Smooth muscle cell (in vitro differentiated cells): Measurements from ENCODE around the gene SEMA6D. TPM values are rescaled to one million over a fixed set of nuclear protein-coding genes. Genes with fewer than 3 reads are reported as not detected.

Experiments
- DNase-seq: peaks from one replicate; lab custom pipeline; 2025; ENCODE audit not compliant: unreplicated experiment; lab: John Stamatoyannopoulos, UW
- H2AFZ ChIP-seq: fragments of 200-600 bp; sonication (generic); 2 replicates; pipeline ENCODE4 v1.6.0; 2016; ENCODE audit warnings: antibody characterized with exemption, low read depth, mild to moderate bottlenecking
- H3F3A ChIP-seq: fragments of 200-600 bp; sonication (generic); 2 replicates; pipeline ENCODE4 v1.6.0; 2017; ENCODE audit warnings: antibody characterized with exemption, low read depth
- H3K27ac ChIP-seq: fragments of 200-600 bp; sonication (generic); 2 replicates; pipeline ENCODE4 v1.5.1; 2016; ENCODE audit warnings: low read depth, mild to moderate bottlenecking
- H3K27me3 ChIP-seq: fragments of 200-600 bp; sonication (generic); 2 replicates; pipeline ENCODE4 v1.6.1; 2016; ENCODE audit warnings: low read depth, mild to moderate bottlenecking
- H3K36me3 ChIP-seq: fragments of 200-600 bp; sonication (generic); 2 replicates; pipeline ENCODE4 v1.5.1; 2016; ENCODE audit warnings: low read depth
- H3K4me1 ChIP-seq: fragments of 200-600 bp; sonication (generic); 2 replicates; pipeline ENCODE4 v1.5.1; 2016; ENCODE audit warnings: low read depth
- H3K4me2 ChIP-seq: fragments of 200-600 bp; sonication (generic); 2 replicates; pipeline ENCODE4 v1.6.0; 2016; ENCODE audit warnings: mild to moderate bottlenecking
- H3K4me3 ChIP-seq: fragments of 200-600 bp; sonication (generic); 2 replicates; pipeline ENCODE4 v1.5.1; 2016; ENCODE audit warnings: mild to moderate bottlenecking
- H3K79me2 ChIP-seq: fragments of 200-600 bp; sonication (generic); 2 replicates; pipeline ENCODE4 v1.6.0; 2016; ENCODE audit warnings: low read depth, mild to moderate bottlenecking
- H3K9ac ChIP-seq: fragments of 200-600 bp; sonication (generic); 2 replicates; pipeline ENCODE4 v1.6.0; 2016; ENCODE audit warnings: low read depth
- H3K9me3 ChIP-seq: fragments of 200-600 bp; sonication (generic); replicated peaks from 2 replicates; pipeline ENCODE4 v1.5.1; 2016; ENCODE audit warnings: low read depth
- H4K20me1 ChIP-seq: fragments of 200-600 bp; sonication (generic); 2 replicates; pipeline ENCODE4 v1.6.0; 2016; ENCODE audit warnings: low read depth
- WGBS: methylation state at CpG from one replicate; pipeline ENCODE4 v1.1.7; 2016; ENCODE audit warnings: low lambda C conversion rate; 5-methylcytosine and 5-hydroxymethylcytosine counted together
- polyA plus RNA-seq: library from polyadenylated mRNA; unstranded; fragments of >200 nt; fragmentation: Nextera tagmentation; extraction: Ambion mirVana; gene quantifications from 2 replicates; pipeline ENCODE4 v1.2.1, GENCODE V29; 2016
- total RNA-seq: library from RNA; depleted of rRNA; stranded (reverse); fragments of >200 nt; gene quantifications from 2 replicates; pipeline ENCODE4 v1.2.3, GENCODE V29; 2014
- TF ChIP-seq, protein P1 (sequence below): fragments of 200-600 bp; sonication (generic); IDR thresholded peaks from 2 replicates; pipeline ENCODE4 v1.5.1; 2017; ENCODE audit warnings: borderline replicate concordance, mild to moderate bottlenecking, antibody characterized with exemption; ENCODE audit not compliant: insufficient read depth, poor library complexity, severe bottlenecking

SEMA6D gene
- total and polyA plus RNA-seq, 2 experiments from 2014 or later, result 31.4 to 44.9 TPM

DNA sequence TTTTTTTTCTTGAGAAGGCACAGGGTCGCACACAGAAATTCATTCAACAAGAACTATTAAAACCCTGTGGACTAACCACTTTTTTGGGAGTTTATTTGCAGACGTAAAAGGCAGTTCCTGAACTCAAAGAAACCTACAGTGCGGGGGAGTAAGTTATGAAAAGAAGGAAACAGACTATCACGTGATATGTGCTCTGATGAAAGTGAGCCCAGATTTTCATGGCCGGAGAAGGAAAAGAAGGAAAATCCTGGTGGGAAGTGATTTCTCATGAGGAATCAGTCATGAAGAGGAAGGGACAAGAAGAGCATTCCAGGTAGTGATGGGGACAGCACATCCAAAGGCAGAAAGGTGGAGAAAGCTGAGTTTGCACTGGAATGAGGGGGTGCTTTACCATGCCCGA, 26.1 kb downstream of the SEMA6D start:
- Histone ChIP-seq H3K9ac (no peak overlapping the region), H3K9me3 (no peaks in the 10 kb centered on the region), H3K27me3 (no peaks in the 10 kb centered on the region), H3K36me3 (no peaks in the 10 kb centered on the region), H3K27ac (no peak overlapping the region), H3F3A (peaks cover 10% of the 10 kb centered on the region), H3K4me1 (peaks cover 24% of the 10 kb centered on the region), H3K4me3 (no peak overlapping the region), H4K20me1 (peaks cover 8% of the 10 kb centered on the region), H3K79me2 (peaks cover 78% of the 10 kb centered on the region), H3K4me2 (peak overlapping the region; percentile 39), H2AFZ (no peak overlapping the region)
- TF ChIP-seq, protein P1, sequence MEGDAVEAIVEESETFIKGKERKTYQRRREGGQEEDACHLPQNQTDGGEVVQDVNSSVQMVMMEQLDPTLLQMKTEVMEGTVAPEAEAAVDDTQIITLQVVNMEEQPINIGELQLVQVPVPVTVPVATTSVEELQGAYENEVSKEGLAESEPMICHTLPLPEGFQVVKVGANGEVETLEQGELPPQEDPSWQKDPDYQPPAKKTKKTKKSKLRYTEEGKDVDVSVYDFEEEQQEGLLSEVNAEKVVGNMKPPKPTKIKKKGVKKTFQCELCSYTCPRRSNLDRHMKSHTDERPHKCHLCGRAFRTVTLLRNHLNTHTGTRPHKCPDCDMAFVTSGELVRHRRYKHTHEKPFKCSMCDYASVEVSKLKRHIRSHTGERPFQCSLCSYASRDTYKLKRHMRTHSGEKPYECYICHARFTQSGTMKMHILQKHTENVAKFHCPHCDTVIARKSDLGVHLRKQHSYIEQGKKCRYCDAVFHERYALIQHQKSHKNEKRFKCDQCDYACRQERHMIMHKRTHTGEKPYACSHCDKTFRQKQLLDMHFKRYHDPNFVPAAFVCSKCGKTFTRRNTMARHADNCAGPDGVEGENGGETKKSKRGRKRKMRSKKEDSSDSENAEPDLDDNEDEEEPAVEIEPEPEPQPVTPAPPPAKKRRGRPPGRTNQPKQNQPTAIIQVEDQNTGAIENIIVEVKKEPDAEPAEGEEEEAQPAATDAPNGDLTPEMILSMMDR, result no peak
- WGBS, result 76% methylated on average over 6 of the region's 6 CpGs
- DNase-seq, result no peak

DNA sequence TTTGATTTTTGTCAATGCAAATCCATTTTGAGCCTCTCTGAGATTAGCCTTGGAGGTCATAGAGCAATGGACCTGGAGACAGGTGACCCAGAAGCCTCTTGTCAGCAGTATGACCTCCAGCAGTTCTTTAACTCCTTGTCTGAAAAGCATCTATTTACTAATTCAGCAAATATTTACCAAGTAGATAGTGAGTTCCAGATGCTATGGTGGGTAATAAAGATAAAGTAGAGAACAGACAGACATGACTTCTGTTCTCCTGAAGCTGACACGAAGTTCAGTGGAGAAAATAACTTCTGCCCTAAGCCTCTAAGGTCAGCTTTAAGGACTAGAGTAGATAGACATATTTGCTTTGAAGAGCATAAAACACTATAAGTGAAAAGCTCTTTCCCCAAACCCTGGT, 26.6 kb downstream of the SEMA6D start:
- peaks cover 24% of the 10 kb centered on the region for H3K4me1 ChIP-seq
- H3F3A ChIP-seq, result peaks cover 9% of the 10 kb centered on the region
- H2AFZ ChIP-seq, result no peak overlapping the region
- no peak for DNase-seq
- no peaks in the 10 kb centered on the region for H3K27me3 ChIP-seq
- no peak overlapping the region for H3K4me2 ChIP-seq
- H3K36me3 ChIP-seq, result no peaks in the 10 kb centered on the region
- no peak overlapping the region for H3K27ac ChIP-seq
- H3K9ac ChIP-seq, result no peak overlapping the region
- no peak overlapping the region for H3K4me3 ChIP-seq
- H4K20me1 ChIP-seq, result peaks cover 8% of the 10 kb centered on the region
- H3K9me3 ChIP-seq, result no peaks in the 10 kb centered on the region
- WGBS, result 3% methylated on average over 1 of the region's 1 CpG
- TF ChIP-seq, protein P1, result no peak
- H3K79me2 ChIP-seq, result peaks cover 77% of the 10 kb centered on the region

DNA sequence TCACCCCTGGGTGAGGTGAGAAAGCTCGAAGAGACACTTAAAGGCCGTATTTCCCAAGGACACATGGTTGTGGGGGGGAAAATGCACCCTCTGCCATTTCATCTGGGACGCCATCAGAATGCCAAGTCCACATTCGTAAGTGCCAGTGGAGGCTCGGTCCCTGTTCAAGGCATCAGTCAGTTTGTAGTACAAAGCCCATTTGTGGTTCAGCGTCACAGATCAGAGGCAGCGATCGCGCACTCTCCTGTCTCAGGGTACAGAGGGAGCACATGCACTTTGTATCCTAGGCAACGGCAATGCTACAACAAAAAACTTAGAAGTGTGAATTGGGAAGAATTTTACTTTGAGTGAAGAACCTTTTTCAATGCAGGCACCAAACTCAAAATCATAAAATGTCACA, 27.2 kb downstream of the SEMA6D start:
- Histone ChIP-seq H3F3A (peaks cover 9% of the 10 kb centered on the region), H3K79me2 (peaks cover 71% of the 10 kb centered on the region), H4K20me1 (peaks cover 8% of the 10 kb centered on the region), H3K9me3 (no peaks in the 10 kb centered on the region), H3K4me2 (no peak overlapping the region), H3K4me1 (peaks cover 24% of the 10 kb centered on the region), H3K36me3 (no peaks in the 10 kb centered on the region), H3K27me3 (no peaks in the 10 kb centered on the region), H3K4me3 (no peak overlapping the region), H3K9ac (no peak overlapping the region), H2AFZ (no peak overlapping the region), H3K27ac (no peak overlapping the region)
- TF ChIP-seq, protein P1, result no peak
- WGBS, result 94% methylated on average over 10 of the region's 10 CpGs
- no peak for DNase-seq

DNA sequence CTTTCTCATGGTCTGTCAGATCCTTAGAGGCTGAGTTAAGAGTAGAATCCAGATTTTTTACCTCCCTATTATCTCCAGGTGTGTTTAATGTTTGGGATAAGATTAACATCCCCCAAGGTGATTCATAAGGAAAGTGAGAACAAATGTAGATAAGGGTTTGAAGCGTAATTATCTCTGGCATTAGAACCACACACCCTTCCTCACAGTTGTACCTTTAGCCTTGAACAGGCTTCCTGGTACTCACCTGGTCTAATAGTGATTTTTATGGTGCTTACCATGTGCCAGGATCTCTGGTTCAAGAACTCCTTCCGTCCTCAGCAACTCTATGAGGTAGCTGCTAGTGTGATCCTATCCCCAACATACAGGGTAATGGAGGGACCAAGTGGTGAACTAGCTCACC, 27.7 kb downstream of the SEMA6D start:
- TF ChIP-seq, protein P1, result no peak
- H3K4me3 ChIP-seq, result no peak overlapping the region
- H3K27me3 ChIP-seq, result no peaks in the 10 kb centered on the region
- DNase-seq, result no peak
- no peak overlapping the region for H3K27ac ChIP-seq
- peaks cover 8% of the 10 kb centered on the region for H4K20me1 ChIP-seq
- H3K4me2 ChIP-seq, result no peak overlapping the region
- WGBS, result 95% methylated on average over 2 of the region's 2 CpGs
- peaks cover 66% of the 10 kb centered on the region for H3K79me2 ChIP-seq
- H3K4me1 ChIP-seq, result peaks cover 24% of the 10 kb centered on the region
- H3K36me3 ChIP-seq, result no peaks in the 10 kb centered on the region
- H2AFZ ChIP-seq, result no peak overlapping the region
- H3F3A ChIP-seq, result peaks cover 9% of the 10 kb centered on the region
- no peak overlapping the region for H3K9ac ChIP-seq
- no peaks in the 10 kb centered on the region for H3K9me3 ChIP-seq
